ENCODE data around the gene SAMD14.
"Not testable (repeated sequence)": the region's sequence is repeated elsewhere in the genome, so short reads cannot be mapped to it uniquely, and the experiment has no call there.

Gene SAMD14

DNA sequence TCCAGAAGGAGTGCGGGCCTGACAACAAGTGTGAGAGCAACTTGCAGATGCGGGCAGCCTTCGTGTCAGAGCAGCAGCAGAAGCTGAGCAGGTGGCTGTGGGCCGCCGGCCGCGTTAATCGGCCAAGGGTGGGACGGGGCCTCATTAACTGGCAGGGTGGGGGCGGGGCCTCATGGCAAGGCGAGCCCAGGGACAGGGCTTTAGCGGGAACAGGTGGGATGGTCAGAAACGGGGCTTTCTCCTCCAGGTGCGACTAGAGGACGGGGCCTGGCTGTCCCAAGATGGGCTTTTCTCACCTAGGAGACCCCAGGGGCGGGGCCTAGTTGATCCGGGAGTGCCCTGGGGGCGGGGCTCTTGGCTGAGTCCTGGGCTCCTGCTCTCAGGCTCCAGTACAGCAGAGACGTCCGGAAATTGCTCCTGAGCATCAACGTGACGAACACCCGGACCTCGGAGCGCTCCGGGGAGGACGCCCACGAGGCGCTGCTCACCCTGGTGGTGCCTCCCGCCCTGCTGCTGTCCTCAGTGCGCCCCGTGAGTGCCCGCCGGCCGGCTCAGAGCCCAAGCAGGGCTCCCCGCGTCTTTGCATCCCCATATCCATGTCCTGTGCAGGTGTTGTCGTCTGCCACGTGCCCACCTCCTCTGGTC is 53.2 kb downstream of the SAMD14 start:
- no peak for DNase-seq (ENCODE audit: low read depth in 2 of 2)

DNA sequence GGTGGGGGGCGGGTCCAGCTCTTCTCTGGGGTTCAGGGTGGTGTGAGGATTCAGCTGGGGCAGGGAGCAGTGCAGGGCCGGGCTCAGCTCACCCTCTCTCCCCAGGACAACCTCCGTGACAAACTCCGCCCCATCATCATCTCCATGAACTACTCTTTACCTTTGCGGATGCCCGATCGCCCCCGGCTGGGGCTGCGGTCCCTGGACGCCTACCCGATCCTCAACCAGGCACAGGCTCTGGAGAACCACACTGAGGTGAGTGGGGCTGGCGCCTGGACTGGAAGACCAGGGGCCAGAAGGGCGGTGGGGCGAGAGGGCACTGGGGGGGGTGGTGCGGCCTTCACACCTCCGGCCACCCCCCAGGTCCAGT is 53.8 kb downstream of the SAMD14 start:
- no peak for DNase-seq (ENCODE audit: low read depth in 2 of 2)

DNA sequence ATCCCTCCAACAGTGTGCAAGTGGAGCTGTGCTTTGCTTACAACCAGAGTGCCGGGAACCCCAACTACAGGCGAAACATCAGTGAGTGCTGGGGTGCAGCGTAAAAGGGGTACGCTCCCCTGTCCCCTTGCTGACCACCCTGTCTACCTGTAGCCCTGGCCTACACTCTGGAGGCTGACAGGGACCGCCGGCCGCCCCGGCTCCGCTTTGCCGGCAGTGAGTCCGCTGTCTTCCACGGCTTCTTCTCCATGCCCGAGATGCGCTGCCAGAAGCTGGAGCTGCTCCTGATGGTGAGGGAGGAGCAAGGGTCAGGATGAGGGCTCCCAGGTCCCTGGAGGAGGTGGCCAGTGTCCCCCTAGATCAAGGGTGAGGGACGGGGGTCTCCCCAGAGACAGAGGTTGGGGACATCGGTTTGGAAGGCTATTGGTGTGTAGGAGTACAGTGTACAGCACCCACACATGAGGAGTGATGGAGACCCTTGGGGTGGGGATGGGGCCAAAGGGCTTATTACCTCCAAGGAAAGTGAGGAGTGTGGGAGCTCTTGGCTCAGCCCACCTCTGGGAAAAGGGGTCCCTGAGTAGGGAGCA is 54.4 kb downstream of the SAMD14 start:
- no peak for DNase-seq (ENCODE audit: low read depth in 2 of 2)

DNA sequence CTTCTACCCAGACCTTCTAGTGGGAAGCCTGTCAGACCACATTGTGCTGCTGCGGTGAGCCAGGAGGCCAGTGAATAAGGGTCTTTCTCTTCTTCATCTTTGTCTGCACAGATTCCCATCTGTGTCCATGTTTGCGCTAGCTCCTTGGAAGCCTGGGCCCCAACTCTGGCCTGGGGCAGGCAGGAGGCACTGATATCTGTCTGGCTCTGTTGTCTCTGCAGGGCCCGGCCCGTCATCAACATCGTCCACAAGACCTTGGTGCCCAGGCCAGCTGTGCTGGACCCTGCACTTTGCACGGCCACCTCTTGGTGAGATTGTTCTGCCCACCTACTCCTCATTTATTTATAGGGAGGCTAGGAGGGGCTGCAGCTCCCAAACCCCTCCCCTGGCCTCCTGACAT is 55.7 kb downstream of the SAMD14 start:
- no peak for DNase-seq (ENCODE audit: low read depth in 2 of 2)

DNA sequence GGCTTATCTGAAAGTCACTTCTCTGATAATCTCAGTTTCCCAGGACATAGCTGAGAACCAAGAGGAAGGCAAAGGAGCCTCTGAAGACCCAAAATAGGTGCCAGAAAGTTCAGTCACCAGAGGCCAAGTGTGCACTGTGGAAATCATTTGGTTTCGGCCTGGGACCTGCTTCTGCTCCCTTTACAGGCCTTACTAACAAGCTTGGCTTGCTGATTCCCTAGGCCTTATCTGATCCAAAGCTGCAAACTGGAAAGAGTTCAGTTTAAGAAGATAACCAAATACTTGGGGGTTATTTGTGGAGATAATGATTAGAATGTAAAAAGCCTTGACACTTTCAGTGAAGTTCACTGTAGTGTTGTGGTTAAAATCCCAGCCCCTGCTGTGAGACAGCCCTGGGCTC is 57.0 kb downstream of the SAMD14 start:
- DNase-seq (ENCODE audit: low read depth in 2 of 2): no peak

DNA sequence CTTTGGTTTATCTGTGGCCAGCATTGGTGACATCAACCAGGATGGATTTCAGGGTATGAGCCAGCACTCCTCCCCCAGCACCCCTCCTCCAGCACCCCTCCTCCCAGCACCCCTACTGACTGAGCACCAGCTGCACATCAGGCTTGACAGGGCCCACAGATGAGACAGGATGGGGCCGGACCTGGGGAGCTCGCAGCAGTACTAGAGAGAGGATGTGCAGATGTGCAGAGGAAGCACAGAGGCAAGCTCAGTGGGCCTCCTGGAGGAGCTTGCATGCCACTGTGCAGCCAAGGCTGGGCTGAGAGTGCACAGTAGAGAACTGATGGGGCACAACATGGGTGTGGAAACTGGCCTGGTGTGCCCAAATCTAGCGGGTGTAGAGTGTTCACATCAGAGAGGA is 57.8 kb downstream of the SAMD14 start:
- DNase-seq (ENCODE audit: low read depth in 2 of 2): no peak

DNA sequence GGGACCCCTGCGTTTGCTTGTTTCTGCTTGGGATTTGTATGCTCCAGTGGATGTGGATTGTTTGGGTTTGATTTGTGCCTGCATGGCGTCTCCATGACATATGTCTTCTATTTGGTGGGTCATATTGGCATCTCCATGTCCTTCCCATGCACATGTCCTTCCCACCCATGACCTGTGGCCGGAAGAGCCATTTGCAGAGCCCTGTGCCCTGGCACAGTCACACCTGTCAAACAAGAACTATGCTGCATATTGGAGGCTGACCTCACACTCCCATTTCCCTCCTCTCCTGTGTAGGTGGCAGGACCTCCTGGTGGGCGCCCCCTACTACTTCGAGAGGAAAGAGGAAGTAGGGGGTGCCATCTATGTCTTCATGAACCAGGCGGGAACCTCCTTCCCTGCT is 58.3 kb downstream of the SAMD14 start:
- DNase-seq (ENCODE audit: low read depth in 2 of 2): no peak

DNA sequence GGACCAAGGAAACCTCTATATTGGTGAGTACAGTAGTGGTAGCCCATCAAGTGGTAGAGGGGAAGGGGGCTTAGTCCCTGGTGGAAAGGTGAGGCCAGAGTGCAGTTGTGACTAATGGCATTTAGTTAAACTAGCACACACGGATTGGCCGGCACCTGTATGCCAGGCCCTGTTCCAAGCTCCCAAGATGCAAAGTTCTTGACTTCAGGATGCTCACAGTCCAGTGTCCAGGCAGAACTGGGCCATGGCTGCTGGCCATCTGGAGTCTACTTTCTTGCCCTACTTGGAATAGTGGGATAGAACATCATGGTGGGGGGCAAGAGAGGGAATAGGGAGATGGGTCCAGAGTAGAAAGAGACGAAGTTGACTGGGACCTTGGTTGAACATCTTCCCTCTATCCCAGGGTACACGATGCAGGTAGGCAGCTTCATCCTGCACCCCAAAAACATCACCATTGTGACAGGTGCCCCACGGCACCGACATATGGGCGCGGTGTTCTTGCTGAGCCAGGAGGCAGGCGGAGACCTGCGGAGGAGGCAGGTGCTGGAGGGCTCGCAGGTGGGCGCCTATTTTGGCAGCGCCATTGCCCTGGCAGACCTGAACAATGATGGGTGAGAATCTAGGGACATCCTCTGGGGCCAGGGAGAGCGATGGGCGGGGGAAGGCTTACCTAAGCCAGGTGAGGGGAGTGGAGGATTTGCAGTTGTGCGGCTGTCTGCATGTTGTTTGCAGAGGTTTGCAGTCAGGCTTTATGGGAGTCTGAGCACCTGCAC is 58.9 kb downstream of the SAMD14 start:
- DNase-seq (ENCODE audit: low read depth in 2 of 2): no peak

DNA sequence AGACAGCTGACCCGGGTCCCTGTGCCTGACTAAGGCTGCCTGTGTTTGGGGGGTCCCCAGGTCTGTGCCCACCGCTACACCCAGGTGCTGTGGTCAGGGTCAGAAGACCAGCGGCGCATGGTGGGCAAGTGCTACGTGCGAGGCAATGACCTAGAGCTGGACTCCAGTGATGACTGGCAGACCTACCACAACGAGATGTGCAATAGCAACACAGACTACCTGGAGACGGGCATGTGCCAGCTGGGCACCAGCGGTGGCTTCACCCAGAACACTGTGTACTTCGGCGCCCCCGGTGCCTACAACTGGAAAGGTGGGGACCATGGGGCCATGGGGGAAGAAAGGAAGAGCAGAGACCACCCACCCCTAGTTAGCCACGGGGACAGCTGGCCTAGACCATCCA is 62.0 kb downstream of the SAMD14 start:
- DNase-seq (ENCODE audit: low read depth in 2 of 2): no peak

DNA sequence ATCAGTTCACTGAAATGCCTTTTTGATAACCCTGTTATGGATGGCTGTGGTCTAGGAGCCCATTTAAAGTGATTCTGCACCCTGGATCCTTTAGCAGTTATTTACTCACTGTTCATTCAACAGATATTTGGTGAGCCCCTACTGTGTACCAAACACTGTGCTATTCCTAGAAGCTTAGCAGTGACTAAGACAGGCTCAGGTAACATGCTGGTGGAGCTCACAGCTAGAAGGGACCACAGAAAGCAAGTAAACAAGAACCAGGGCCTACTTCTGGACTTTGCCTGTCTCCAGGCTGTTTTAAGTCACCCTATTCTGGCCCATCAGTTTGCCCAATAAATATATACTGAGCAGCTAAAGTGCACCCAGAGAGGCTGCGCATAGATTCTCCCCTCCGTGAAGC is 63.0 kb downstream of the SAMD14 start:
- DNase-seq (ENCODE audit: low read depth in 2 of 2): no peak

DNA sequence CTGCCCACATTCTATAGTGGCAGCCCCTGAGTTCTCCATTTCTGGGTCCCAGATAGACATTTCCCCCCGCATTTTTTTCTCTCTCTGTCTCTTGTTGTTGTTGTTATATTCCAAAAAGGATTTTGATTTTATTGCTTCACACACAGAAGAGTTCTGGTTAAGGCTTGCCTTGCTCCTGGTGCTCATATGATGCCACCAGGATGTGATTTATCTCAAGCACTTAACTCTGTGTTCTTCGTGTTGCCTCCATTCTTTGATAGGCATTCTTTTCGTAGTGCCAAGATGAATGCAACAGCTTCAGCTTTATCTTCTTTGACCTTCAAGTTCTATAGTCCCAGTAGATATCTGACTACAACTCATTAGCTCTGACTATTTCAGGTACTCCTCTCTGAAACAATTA is 64.9 kb downstream of the SAMD14 start:
- DNase-seq (ENCODE audit: low read depth in 2 of 2): no peak

DNA sequence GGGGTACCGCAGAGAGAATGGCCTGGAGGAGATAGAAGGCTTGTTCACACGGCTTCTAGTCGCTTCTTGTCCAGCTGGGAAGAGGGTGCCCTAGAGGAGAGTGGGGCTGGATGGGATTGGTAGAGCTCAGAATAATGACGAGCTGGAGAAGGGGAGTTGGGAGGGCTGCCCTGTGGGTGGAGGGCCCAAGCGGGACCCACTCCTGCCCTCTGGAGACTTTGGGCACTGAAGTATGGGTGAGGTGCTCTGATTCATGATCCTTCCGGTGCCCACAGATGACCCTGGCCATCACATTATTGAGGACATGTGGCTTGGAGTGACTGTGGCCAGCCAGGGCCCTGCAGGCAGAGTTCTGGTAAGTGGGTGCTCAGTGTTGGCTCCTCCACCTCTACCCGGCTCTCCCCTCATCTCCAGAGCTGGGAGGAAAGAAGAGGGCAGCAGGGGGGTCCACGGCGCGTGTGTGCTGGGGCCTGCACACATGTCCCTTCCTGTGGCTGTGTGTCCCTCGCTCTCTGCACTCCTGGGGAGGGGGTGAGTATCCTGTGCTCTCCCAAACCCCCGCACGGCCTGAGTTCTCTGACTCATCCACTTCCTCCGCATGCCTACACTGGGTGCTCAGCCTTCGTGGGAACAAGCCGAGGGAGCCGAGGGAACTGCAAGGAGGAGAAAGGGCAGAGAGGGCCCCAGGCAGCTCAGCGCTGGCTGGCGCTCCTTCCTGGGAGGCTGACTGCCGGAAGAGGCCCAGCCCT is 65.5 kb downstream of the SAMD14 start:
- no peak for DNase-seq (ENCODE audit: low read depth in 2 of 2)

DNA sequence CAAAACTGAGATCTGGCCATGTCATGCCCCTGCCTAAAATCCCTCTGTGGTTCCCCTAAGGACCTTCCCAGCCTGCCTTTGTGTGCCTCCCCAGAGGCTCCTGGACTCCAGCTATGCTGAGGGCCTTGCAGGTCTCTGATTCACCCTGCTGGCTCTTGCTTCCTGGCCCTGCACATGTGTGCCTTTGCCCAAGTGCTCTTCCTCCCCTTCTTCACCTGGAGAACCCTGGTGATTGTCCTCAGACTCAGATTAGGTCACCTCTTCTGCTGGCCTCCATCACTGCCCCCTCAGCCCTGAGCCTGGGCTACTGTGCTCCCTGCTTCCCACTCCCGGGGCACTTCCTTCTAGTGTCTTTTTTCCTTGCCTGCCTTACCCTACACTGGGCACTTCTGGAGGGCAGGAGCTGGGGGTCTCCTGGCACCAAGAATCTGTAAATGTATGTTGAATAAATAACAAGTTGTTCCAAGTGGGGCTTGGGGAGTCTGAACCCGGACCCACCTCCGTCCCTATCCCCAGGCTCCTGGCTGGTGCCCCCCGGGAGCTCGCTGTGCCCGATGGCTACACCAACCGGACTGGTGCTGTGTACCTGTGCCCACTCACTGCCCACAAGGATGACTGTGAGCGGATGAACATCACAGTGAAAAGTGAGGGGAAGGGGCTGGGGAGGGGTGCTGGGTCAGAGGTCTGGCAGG is 66.3 kb downstream of the SAMD14 start:
- no peak for DNase-seq (ENCODE audit: low read depth in 2 of 2)

DNA sequence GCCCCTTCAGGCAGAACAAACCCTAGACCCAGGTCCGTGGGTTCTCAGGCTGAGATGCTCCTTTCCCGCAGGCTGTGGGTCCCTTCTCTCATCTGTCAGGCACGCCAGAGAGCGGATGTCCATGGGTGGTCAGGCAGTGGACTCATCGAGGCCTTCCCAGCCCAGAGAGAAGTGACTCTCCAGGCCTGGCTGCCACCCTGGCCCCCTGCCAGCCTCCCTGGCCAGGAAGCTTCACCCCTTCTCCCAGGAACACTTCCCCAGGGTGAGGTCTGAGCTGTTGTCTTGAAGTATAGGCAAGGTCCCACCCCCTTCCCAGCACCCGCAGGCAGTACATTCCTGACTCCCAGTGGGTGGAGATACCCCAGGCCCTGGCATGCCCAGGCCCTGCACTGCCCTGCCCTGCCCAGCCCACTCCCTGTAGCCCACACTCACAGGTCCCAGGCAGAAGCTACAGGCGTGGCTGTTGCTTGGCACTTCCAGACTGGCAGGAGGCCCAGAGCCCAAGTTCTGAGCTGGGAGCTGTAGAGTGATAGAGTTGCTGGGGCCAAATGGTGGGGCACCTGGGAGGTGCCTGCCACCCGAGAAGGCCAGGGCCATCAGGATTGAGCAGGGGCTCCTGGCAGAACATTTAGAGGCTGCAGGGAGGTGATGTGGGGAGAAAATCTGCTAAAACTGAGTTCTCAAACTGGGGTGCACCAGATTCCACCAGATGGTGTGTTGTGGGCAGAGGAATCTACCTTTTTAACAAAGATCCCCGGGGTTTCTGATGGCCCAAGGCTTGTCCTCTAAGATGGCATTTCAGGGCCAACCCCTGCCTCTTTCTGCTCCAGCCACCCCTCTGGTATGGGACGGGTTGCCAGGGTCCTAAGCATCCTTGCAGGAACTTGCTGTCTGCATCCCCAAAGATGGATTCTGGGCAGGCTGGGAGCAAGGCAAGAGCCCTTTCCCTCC is 67.4 kb downstream of the SAMD14 start:
- DNase-seq (ENCODE audit: low read depth in 2 of 2): no peak

DNA sequence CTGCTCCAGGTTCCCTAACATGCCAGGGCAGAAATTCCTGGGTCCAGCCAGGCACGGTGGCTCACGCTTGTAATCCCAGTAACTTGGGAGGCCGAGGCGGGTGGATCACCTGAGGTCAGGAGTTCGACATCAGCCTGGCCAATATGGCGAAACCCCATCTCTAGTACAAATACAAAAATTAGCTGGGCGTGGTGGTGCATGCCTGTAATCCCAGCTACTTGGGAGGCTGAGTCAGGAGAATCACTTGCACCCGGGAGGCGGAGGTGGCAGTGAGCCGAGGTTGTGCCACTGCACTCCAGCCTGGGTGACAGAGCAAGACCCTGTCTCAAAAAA is 68.3 kb downstream of the SAMD14 start:
- DNase-seq (ENCODE audit: low read depth in 2 of 2): not testable (repeated sequence)

DNA sequence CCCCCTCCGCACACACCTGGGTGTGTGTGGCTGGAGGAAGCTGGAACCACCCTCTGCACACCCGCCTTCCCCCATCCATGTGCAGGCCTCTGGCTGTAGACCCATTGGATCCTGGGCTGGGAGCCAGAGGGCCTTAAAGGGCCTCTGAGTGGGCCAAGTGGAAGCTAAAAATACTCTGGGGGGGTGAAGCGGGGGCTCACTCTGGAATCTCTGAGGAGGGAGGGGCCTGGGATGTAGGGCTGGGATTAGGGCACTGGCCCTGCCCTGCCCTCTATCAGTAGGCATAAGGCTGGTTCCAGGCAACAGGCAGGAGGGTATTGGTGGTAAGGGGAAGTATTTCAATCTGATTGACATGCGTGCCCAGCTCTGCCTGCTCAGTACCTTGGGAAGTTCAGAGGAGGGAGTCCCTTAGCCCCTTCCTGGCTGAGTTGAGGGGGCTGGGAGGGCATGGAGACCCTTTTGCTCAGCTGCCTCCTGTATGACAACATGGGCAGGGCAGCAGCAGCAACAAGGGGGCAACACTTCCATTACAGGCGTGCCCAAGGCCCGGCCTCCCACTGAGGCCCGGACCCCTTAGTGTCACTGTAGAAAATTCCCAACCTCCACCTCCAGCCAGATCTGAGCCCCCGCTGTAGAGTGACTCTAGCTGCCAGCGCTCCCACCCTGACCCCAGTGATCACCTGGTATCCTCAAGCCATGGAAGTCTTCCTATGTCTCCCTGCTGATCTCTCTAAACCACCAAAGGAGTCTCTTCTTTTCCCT is 68.8 kb downstream of the SAMD14 start:
- DNase-seq (ENCODE audit: low read depth in 2 of 2): no peak
